KOPT-K1 (cell line): ENCODE data around the gene IL18BP.

Source experiments
- H3K27ac ChIP-seq: fragments of 200-600 bp; sonication (generic); 2 replicates; pipeline ENCODE4 v1.5.1; 2016; ENCODE audit warnings: antibody characterized with exemption, mild to moderate bottlenecking, low read depth, low read length; ENCODE audit not compliant: poor library complexity, severe bottlenecking
- H3K36me3 ChIP-seq: fragments of 200-600 bp; sonication (generic); 2 replicates; pipeline ENCODE4 v1.5.1; 2017; ENCODE audit warnings: antibody characterized with exemption, mild to moderate bottlenecking, low read length, moderate library complexity; ENCODE audit not compliant: insufficient read depth
- H3K9me3 ChIP-seq: fragments of 200-600 bp; sonication (generic); 2 replicates; pipeline ENCODE4 v1.5.1; 2017; ENCODE audit warnings: antibody characterized with exemption, low read length, mild to moderate bottlenecking; ENCODE audit not compliant: insufficient read depth, poor library complexity, severe bottlenecking

IL18BP gene

GRCh38 chr11:72013765-72014711 lies 15.3 kb downstream of the IL18BP start:
- Histone ChIP-seq H3K36me3 (peaks cover 100% of the 10 kb centered on the region), H3K27ac (no peak overlapping the region), H3K9me3 (no peaks in the 10 kb centered on the region)

- Histone ChIP-seq H3K27ac (no peak overlapping the region), H3K9me3 (no peaks in the 10 kb centered on the region), H3K36me3 (peaks cover 100% of the 10 kb centered on the region)
Measured at GRCh38 chr11:72014761-72015320, 16.1 kb downstream of the IL18BP start.

GRCh38 chr11:72015511-72016061 lies 16.9 kb downstream of the IL18BP start:
- Histone ChIP-seq H3K36me3 (peaks cover 100% of the 10 kb centered on the region), H3K9me3 (no peaks in the 10 kb centered on the region), H3K27ac (no peak overlapping the region)

GRCh38 chr11:72018171-72018570 lies 19.5 kb downstream of the IL18BP start:
- H3K9me3 ChIP-seq: no peaks in the 10 kb centered on the region
- H3K36me3 ChIP-seq: peaks cover 100% of the 10 kb centered on the region

GRCh38 chr11:72023335-72023734 lies 24.6 kb downstream of the IL18BP start:
- Histone ChIP-seq H3K9me3 (no peaks in the 10 kb centered on the region), H3K27ac (no peak overlapping the region), H3K36me3 (peaks cover 99% of the 10 kb centered on the region)

More at GRCh38 chr11:72018171-72018570, 19.5 kb downstream of the IL18BP start:
- no peak overlapping the region for H3K27ac ChIP-seq

DNA sequence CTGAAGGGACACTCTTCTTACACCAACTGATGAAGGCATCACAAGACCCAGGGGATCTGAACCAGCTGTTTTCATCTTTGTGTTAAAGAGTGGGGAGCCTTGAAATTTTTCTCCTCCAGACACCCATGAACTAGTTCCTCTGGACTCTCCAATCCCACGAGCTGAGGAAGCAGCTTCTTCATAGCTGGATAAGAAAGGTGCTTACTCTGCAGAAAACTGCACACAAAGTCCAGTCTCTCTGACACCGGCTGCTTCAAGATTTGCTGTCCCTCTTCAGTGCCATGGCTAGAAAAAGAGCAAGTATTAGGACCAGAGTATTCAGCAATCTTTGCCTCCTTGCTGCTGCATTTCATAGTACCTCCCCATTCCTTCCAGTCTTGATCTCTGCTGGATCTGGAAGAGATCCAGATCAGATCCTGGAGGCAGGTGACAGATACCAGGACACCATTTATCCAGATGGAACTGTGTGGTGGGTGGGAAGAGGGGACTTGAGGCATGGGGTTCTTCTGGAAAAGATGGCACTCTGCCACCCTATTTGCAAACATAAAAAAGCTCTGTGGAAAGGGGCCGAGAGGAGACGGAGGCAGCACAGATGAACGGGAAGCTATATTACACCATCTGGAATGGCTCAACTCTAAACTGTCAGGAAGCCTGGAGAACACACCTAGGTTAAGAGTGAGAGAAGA lies 25.5 kb downstream of the IL18BP start:
- Histone ChIP-seq H3K27ac (no peak overlapping the region), H3K36me3 (peaks cover 99% of the 10 kb centered on the region)

DNA sequence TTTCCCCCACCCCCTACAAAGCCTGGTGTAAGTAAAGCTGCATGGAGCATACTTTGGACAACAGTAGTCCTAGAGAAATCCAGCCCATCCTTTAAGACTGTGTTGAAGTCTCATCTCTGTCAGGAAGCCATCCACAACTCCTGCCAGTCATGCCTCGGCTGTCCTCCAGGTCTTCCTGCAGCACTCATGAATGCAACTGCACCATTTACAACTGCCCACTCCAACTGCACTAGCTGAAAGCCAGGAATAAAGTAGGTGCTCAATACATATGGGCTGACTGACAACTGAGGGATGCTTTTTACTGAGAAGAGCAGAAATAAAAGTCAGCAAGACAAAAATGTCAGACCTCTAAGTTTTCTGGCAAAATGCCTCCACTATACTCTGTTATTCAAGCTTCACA lies 27.4 kb downstream of the IL18BP start:
- no peak overlapping the region for H3K27ac ChIP-seq
- no peaks in the 10 kb centered on the region for H3K9me3 ChIP-seq
- H3K36me3 ChIP-seq: peaks cover 98% of the 10 kb centered on the region

More for the DNA sequence above, 25.5 kb downstream of the IL18BP start:
- H3K9me3 ChIP-seq: no peaks in the 10 kb centered on the region

- no peak overlapping the region for H3K27ac ChIP-seq
- no peaks in the 10 kb centered on the region for H3K9me3 ChIP-seq
- peaks cover 94% of the 10 kb centered on the region for H3K36me3 ChIP-seq
Measured at GRCh38 chr11:72030472-72031045, 31.9 kb downstream of the IL18BP start.

DNA sequence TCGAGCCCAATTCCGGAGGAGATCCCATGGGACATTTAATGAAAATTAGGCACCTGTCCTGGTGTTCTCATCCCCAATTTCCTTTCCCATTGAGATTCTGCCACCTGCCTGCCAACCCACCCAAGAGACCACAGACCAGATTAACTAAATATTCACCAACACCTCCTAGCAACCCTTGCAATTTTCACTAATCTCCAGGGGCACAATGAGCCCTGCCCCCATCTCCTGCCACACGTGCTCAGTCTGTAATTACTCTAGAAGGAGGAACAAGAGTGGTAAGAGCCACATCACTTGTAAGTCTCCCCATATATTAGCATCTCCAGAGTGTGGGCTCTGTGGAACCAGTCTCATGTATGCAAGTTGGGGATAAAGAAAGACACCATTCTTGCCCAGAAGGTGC lies 38.0 kb downstream of the IL18BP start:
- Histone ChIP-seq H3K9me3 (no peaks in the 10 kb centered on the region), H3K27ac (peak overlapping the region; percentile 10), H3K36me3 (peaks cover 44% of the 10 kb centered on the region)

GRCh38 chr11:72037554-72038311 lies 39.0 kb downstream of the IL18BP start:
- peak overlapping the region; percentile 74 for H3K27ac ChIP-seq
- no peaks in the 10 kb centered on the region for H3K9me3 ChIP-seq
- H3K36me3 ChIP-seq: peaks cover 35% of the 10 kb centered on the region

GRCh38 chr11:72038491-72038890 lies 39.8 kb downstream of the IL18BP start:
- H3K9me3 ChIP-seq: no peaks in the 10 kb centered on the region
- H3K27ac ChIP-seq: peak overlapping the region; percentile 74
- peaks cover 30% of the 10 kb centered on the region for H3K36me3 ChIP-seq

GRCh38 chr11:72039031-72039855 lies 40.5 kb downstream of the IL18BP start:
- H3K27ac ChIP-seq: peak overlapping the region; percentile 74
- H3K9me3 ChIP-seq: no peaks in the 10 kb centered on the region

GRCh38 chr11:72039856-72040401 lies 41.2 kb downstream of the IL18BP start:
- Histone ChIP-seq H3K36me3 (peaks cover 17% of the 10 kb centered on the region), H3K9me3 (no peaks in the 10 kb centered on the region), H3K27ac (peak overlapping the region; percentile 74)

More at GRCh38 chr11:72039031-72039855, 40.5 kb downstream of the IL18BP start:
- H3K36me3 ChIP-seq: peaks cover 22% of the 10 kb centered on the region
